DMS153 treated with DMSO at 0.1 percent for 48 hours (cell line): ENCODE results near the gene NBPF3.
"Not testable (repeated sequence)": the region's sequence is repeated elsewhere in the genome, so short reads cannot be mapped to it uniquely, and the experiment has no call there.

Experiments used
- DNase-seq: peaks from one replicate; lab custom pipeline; 2025; ENCODE audit not compliant: unreplicated experiment; lab: John Stamatoyannopoulos, UW

Gene NBPF3

GRCh38 chr1:21518774-21519455 lies 79.0 kb downstream of the NBPF3 start:
- DNase-seq = no peak

GRCh38 chr1:21519486-21520070 lies 79.6 kb downstream of the NBPF3 start:
- DNase-seq = not testable (repeated sequence)

- DNase-seq = no peak
Measured at GRCh38 chr1:21520899-21521716, 81.2 kb downstream of the NBPF3 start.

- DNase-seq = no peak
Measured at GRCh38 chr1:21521717-21522060, 81.8 kb downstream of the NBPF3 start.

GRCh38 chr1:21522525-21523038 lies 82.6 kb downstream of the NBPF3 start:
- no peak for DNase-seq

GRCh38 chr1:21523297-21523813 lies 83.4 kb downstream of the NBPF3 start:
- DNase-seq = no peak

- DNase-seq = no peak
Measured at GRCh38 chr1:21524220-21524619, 84.3 kb downstream of the NBPF3 start.

- no peak for DNase-seq
Measured at GRCh38 chr1:21524686-21525339, 84.9 kb downstream of the NBPF3 start.

- no peak for DNase-seq
Measured at GRCh38 chr1:21525340-21525717, 85.4 kb downstream of the NBPF3 start.

GRCh38 chr1:21526441-21526840 lies 86.5 kb downstream of the NBPF3 start:
- DNase-seq = no peak

GRCh38 chr1:21530368-21531016 lies 90.6 kb downstream of the NBPF3 start:
- no peak for DNase-seq

- DNase-seq = no peak
Measured at GRCh38 chr1:21531241-21531640, 91.3 kb downstream of the NBPF3 start.

GRCh38 chr1:21532496-21532895 lies 92.6 kb downstream of the NBPF3 start:
- no peak for DNase-seq

- DNase-seq = no peak
Measured at GRCh38 chr1:21532992-21533534, 93.1 kb downstream of the NBPF3 start.

GRCh38 chr1:21534146-21534545 lies 94.2 kb downstream of the NBPF3 start:
- DNase-seq = no peak
